HG02943 (cell line): ENCODE measurements around the gene CEMIP.

Source experiments
- ATAC-seq: cut with Tn5 transposase; IDR thresholded peaks from one replicate; pipeline ENCODE4 v1.9.1; 2021; ENCODE audit warnings: mild to moderate bottlenecking, low read depth, moderate library complexity; ENCODE audit not compliant: unreplicated experiment

CEMIP gene

DNA sequence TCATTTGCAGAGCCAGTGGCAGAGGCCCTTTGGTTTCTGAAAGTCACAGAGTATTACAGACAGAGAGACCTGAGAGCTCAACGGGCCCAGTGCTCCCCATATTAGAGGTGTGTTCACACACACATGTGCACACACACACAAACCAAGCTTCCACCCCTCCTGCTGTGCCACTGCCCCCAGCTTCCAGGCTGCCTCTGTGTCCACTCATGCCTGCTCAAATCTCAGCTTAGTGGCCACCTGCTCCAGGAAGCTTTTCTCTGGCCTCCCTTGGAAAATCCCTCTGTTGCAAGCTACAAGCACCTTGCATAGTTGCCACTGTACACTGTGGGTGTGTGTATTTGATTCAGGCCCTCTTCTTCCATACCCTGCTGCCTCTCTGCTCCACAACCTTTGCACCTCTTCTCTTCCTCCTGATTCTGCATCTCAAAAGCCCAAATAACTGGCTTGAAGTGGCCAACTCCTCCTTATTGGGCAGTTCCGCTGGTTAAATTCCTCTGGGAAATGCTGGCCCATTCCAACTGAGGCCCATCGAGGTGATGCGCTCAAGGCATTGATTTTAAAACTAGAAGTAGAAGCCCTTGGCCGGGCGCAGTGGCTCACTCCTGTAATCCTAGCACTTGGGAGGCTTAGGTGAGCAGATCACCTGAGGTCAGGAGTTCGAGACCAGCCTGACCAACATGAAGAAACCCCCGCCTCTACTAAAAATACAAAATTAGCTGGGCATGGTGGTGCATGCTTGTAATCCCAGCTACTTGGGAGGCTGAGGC, 187.4 kb downstream of the CEMIP start:
- no peak for ATAC-seq

DNA sequence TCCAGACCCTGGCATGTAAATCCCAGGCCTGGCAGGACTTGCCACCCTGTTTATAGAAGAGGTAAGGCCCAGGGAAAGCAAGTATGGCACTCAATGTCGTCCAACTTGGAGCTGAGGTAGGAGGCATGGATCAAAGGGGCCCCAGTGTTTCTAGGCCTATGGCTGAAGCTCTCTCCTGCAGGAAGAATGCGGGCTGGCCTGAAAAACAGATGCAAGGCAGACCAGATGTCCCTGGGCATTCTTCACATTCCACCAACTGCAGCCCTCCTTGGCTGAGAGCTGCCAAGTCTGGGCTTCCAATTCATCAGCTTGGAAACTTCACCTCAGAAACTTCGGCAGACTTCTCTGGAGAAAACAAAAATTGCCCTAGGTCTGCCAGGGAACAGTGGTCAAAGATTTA, 188.3 kb downstream of the CEMIP start:
- ATAC-seq, result no peak

DNA sequence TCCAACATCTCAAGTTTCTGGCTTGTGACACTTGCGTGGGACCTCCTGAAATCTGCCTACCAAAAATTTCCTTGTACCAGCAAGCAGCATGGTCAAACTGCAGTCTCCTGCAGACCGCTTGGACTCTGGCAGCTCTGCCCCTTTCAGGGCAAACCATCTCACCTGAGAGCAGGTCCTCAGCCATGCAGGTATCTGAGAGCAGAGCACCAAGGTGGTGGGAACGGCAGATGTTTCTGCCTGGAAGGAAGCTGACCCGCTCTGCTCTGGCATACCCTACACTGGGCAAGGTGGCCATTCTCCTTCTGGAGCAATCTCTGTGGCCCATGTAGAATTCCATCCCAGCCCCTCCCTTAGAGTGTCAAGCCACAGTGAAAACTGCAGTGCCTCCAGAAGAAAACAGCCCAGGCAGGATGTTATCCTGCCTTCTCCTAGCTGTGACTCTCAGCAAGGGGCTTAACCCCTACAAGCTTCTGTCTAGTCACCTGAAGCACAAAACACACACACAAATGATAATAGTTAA, 188.9 kb downstream of the CEMIP start:
- ATAC-seq, result no peak

DNA sequence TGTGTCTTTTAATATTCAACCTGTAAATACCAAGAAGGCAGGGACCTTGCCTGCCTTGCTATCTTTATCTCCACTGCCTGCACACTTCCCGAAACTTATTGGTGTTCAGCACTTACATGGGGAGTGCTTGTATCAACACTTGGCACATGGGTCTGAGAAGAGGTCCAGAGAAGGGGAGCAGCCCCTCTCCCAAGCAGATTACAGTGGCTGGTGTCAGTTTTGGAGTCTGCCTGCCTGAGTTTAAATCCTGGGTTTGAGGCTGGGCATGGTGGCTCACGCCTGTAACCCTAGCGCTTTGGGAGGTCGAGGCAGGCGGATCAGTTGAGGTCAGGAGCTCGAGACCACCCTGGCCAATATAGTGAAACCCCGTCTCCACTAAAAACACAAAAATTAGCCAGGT, 190.1 kb downstream of the CEMIP start:
- no peak for ATAC-seq

DNA sequence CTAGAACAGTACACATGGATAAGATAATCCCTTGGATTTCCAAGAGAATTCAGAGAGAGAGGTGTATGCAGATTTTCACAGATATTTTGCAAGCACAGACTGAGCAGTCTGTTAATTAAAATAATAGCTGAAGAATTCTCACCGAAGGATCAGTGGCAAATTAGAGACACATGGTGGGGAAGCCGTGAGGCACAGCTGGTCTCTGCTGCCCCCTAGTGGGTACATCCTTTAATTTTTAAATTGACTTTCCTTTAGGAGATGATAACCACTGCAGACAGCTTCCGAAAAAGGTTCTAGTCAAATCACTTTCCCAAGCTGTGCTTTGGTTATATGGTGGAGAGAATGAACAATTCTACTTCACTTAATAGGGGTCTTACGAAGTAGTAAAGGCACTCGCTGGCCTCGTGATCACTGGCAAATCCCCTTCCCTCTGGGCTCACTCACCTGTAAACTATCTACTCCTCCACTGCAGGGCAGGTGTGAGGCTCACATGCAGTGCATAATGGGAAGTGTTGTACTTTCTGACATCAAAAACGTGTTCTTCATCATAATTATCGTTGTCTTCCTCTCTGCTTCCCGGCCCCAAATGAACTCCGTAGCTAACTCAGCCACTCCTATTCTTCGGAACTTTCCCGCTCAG, 191.0 kb downstream of the CEMIP start:
- no peak for ATAC-seq

DNA sequence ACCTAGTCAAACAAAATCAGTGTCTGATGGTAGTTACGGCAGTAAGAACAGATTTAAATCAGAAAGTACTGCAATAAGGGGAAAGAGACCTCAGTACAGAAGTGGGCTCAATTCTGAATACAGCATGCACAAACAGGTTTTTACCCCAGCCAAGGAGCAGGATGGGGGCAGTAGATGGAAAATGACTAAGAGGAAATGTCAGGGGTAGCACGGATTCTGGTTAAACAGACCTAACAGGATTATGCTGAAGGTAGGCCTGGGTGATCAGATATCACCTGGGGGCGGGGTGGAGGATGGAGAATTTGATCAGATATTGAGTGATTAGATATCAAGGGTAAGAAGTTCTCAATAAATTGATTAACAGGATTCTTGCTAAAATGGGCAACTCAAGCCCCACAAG, 191.5 kb downstream of the CEMIP start:
- ATAC-seq, result no peak

DNA sequence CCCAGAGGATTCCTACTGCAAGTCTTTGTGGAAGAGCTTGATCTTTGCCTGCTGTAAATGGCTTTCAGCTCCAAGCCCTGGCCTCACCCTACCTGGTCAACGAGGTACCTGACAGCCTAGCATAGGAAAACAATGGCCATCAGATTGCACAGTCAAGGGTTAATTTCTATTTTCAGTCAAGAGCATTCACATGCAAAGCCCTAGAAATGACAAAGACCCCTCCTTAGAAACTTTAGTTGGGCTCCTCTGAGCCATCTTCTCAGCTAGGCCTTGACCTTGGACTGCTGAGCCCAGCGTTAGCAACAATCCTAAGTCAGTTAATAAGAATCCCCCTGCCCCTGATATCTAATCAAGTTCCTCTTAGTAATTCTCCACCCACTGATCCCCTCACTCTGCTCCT, 192.0 kb downstream of the CEMIP start:
- no peak for ATAC-seq

DNA sequence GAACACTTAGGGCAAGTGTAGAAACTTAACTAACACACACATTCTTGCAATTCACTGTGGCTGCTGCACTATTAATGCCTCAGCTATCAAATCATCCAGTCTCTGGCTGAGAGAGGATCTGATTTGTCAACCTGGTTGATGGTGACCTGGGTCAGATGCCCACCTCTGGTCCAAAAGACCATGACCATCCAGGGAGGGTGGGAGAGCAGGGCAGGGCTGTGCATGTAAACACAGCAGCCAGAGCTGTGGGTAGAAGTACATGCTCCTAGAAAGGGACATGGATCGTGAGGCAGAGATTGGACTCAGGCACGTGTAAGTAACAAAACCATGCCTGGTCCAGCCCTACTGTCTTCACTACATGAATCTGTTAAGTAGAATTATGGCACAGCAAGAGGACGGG, 193.1 kb downstream of the CEMIP start:
- no peak for ATAC-seq

DNA sequence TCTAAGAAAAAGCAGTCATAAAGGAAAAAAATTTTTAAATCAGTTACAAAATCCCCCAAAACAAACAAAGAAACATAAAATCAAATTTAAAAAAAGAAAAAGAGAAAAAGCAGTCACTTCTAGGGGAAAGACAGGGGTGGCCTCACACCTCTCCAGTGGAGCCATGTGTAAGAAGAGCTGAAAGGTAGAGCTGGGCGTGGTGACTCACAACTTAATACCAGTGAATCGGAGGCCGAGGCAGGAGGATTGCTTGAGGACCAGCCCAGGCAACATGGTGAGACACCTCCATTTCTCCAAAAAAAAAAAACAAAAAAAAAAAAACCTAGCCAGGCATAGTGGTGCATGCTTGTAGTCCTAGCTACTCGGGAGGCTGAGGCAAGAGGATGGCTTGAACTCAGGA, 195.7 kb downstream of the CEMIP start:
- no peak for ATAC-seq

DNA sequence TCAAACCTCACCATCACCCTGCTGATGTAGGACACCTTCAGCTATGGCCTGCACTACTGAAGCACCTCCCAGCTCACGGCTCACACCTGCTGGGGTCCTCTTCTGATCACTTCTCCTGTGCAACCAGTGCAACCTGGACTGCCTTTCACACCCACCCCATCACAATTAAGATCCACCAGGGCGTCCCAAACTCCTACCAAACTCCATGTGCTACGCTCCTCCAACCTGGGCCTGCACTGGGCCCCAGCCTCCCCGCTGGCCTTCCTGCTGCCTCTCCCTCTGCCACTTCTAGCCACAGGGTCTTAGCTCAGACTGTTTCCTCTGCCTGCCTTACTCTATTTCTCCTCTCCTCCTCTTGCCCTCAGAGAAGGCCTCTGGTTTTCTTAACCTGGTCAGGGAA, 197.7 kb downstream of the CEMIP start:
- ATAC-seq, result no peak

DNA sequence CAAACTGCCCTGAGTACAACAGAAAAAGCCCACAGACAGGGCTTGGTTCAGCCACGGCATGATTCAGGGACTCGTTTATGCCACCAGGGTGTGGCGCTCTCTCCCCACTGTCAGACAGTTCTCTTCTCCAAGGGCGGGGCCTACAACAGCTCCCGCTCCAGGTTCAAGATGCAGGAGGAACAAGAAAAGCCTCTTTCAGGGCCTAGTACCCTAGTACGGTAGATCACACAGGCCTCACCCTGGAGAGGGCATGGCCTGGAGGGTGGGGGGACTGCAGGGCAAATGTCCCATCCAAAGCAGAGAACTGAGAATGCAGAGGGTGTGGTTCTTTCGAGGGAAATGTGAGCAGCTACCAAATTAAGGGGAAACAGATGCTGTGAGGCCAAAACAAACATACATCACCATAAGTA, 198.5 kb downstream of the CEMIP start:
- no peak for ATAC-seq

DNA sequence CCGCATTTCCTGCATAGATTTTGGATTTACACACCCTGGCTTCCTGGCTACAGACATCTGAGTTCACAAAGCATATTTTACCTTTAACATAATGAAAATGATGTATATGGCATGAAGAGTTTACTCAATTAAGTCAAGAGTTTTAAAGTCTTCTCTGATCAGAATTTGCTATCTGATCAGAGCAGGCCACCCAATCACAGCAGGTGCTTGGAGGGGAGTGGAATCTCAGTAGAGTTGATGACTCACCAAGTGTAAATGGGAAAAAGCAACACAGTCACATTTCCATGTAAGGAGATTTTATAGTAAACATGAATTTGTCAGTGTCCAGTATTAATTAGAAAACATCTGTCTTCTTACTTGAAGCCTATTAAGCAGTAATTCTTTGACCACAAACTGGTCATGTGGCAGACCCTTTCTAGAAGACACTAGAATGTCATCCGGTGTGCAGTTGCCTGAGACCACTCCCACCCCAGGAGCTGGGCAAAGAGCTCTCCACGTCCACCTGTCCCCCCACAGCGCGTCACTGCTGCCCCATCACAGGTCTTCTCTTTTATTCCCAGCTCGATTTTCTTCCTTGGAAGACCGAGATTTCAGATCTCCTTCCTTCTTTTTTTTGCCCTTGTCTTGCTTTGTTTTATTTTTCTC, 199.6 kb downstream of the CEMIP start:
- no peak for ATAC-seq

DNA sequence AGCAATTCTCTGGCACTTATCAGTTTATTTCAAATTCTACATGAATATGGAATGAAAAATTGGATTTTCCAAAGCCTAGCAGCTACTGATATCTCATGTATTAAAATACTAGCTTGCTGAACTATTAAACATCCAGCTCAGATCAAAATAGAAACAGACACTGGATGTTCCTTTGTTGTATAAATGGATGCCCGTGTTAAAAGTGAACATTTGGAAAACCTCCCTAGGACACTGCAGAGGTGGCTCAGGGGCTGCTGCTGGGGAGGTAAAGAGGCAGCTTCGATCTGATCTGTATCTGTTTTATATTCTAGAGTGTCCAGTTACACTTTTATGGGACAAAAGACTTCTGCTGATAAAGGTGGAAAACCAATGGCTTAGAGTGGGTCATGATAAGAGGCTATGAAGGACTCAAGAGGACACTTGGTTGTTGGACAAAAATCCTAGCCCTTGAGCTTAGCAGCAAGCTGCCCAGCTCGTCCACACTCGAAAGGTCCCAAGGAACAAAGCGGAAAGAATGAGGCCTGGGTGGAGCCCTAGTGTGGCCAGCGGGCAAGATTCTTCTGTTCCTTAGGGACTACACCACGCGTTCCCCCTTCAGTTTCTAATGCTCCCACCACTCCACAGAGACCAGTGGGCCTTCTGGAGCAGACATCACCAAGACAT, 200.5 kb downstream of the CEMIP start:
- ATAC-seq, result no peak

DNA sequence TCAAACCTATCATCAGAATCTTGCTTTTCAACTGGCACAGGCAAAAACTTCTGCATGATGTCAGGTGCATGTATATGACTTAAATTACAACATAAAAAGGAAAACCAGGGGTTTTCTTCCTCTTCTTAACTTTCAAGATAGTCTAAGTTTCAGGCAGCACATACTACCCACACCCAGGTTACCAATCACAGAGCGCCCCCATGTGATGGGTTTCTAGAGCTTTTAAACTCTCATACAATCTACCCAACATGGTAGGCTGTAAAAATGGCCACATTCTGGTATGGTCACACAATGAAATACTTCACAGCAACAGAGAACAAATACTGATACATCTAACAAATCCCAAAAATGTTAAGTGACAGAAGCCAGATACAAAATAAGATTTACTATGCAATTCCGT, 203.0 kb downstream of the CEMIP start:
- no peak for ATAC-seq

DNA sequence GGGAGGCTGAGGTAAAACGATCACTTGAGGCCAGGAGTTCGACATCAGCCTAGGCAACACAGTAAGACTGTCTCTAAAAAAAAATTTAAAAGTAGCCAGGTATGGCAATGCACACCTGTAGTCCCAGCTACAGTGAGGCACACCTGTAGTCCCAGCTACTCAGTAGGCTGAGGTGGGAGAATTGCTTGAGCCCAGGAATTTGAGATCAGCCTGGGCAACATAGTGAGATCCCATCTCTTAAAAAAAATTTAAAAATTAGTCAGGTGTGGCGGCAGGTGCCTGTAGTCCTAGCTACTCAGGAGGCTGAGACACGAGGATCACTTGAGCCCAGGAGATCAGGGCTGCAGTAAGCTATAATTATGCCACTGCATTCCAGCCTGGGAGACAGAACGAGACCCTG, 203.7 kb downstream of the CEMIP start:
- ATAC-seq, result no peak

DNA sequence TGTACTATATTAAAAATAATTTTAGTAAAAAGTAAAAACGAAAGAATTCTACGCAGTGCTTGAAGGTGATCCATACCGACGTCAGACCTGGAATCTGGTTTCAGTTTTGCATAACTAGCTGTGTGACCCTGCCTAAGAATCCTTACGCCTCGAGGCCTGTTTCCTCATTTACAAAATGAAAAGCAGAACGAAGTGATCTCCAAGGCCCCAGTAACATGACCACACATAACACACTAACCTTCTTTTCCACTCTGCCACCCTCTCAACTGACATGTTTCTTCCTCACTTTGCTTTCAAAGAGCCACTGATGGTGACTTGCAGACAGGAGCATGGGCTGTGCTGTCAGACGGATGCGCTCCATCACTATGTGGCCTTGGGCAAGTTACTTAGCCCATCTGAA, 205.7 kb downstream of the CEMIP start:
- no peak for ATAC-seq

DNA sequence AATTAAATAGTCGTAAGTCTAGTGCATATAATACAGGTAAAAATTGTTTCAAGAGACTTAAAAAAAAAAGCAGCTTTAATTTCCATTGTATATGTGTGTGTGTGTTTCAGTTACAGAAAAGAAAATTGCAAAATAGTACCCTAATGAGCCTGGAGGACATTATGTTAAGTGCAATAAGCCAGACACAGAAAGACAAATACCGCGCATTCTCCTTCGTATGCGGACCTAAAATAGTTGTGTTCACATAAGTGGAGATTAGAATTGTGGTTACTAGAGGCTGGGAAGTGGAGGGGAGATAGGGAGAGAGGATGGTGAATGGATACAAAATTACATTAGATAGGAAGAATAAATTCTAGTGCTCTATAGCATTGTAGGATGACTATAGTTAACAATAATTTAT, 206.8 kb downstream of the CEMIP start:
- ATAC-seq, result no peak

DNA sequence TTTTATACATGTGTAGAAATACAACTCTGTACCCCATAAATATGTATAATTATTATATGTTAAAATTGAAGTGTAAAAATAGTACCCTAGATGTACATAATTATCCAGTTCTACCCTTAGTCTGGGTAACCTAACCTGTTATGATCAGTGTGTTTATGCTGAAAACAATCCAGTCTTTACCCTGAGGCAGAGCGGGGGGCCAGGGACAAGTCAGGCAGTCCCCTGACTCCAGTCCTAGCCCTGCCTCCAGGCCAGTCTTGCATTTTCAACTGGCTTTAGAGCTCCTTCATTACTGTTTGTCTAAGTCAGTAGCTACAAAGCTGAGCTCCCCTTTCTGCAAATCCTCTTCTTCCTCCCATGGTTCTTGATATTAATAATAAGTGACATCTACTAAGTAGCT, 207.3 kb downstream of the CEMIP start:
- no peak for ATAC-seq

DNA sequence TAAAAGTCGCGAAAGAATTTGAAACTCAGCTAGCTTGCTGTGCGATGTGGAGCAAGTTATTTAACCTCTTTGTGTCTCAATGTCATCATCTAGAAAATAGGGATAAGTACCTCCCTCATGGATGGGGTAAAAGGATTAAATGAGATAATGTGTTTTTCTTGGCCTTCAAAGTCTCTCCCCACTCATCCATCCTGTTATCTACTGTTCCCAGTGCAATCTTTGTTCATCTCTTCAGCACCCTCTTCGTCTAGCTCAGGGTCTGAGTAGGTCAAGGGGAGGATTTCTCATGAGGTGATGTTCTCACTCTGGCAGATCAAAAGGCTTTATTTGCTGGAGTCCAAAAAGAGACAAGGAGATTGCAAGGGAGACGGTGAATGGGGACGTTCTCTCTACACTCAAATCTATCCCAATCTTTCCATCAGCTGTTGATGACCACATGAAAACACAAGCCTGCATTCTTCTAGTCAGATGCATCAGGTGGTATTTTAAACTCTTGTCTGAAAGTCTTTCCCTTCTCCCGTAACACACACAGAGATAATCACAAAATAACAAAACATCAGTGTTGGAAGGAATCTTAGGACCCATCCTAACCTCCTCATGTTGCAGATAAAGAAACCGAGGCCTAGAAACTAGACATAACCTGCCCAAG, 209.1 kb downstream of the CEMIP start:
- ATAC-seq, result no peak

DNA sequence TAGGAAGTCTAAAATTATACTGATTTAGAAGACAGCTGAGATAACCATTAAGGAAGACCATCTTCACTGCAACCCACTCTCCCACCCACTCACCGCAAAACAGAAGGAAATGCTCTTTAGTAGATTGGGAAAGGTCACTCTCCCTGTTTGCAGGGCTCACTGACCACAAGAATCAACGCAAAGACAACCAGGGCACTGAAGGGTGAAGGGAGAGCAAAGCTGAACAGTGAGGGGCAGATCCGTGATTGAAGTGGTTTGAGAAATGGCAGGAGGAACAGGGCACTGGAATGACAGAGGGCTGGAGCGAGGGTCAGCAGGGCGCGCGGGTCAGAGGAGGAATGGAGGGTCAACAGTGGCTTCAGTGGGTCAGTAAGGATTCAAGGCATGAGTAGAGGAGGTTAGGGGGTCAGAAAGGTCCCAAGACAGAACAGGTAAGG, 209.9 kb downstream of the CEMIP start:
- peak; percentile 17 for ATAC-seq
